CD14-positive monocyte (primary cell): ENCODE measurements around the gene PSMG4. TPM values are rescaled to one million over a fixed set of nuclear protein-coding genes. Genes with fewer than 3 reads are reported as not detected.

Experiments
- DNase-seq, 3 donors: peaks; one replicate each; pipeline ENCODE4 v3.0.0-alpha.2; 2011 to 2022
- H2AFZ ChIP-seq: 2 replicates; pipeline ENCODE4 v1.6.0; 2012; ENCODE audit warnings: mild to moderate bottlenecking, low read depth, low read length, inconsistent platforms; ENCODE audit not compliant: insufficient read depth, poor library complexity, severe bottlenecking
- H3K27ac ChIP-seq, 2 donors: 1 replicate in 1 of 2; 2 replicates in 1 of 2; pipeline ENCODE4 v1.5.1; 2012 to 2013; ENCODE audit warnings: low read length in 2 of 2, control low read depth in 1 of 2, inconsistent platforms in 1 of 2, low read depth in 1 of 2, mild to moderate bottlenecking in 1 of 2
- H3K27me3 ChIP-seq, 2 donors: one replicate each; pipeline versions ENCODE4 v1.6.0 to v1.6.1; 2011 to 2013; ENCODE audit warnings: low read length in 2 of 2; ENCODE audit not compliant: control insufficient read depth in 2 of 2, insufficient read depth in 2 of 2
- H3K36me3 ChIP-seq, 2 donors: replicated peaks in 1 of 2; 1 replicate in 1 of 2; 2 replicates in 1 of 2; pipeline versions ENCODE4 v1.5.1 to v1.6.1; 2012 to 2013; ENCODE audit warnings: low read length in 2 of 2, control low read depth in 1 of 2, inconsistent platforms in 1 of 2, mild to moderate bottlenecking in 1 of 2; ENCODE audit not compliant: insufficient read depth in 2 of 2, control insufficient read depth in 1 of 2
- H3K4me1 ChIP-seq, 2 donors: 1 replicate in 1 of 2; 2 replicates in 1 of 2; pipeline versions ENCODE4 v1.5.1 to v1.6.1; 2012 to 2013; ENCODE audit warnings: low read length in 2 of 2, control low read depth in 1 of 2, inconsistent platforms in 1 of 2, mild to moderate bottlenecking in 1 of 2, moderate library complexity in 1 of 2; ENCODE audit not compliant: insufficient read depth in 2 of 2, control insufficient read depth in 1 of 2
- H3K4me2 ChIP-seq: replicated peaks from 2 replicates; pipeline ENCODE3; 2012; ENCODE audit warnings: low read length, moderate library complexity, mild to moderate bottlenecking; ENCODE audit not compliant: poor library complexity, severe bottlenecking; ENCODE audit errors: extremely low read depth
- H3K4me3 ChIP-seq, 3 experiments: fragments of 200-600 bp in 1 of 3; sonication (generic) in 1 of 3; replicated peaks in 1 of 3; 1 replicate in 2 of 3; 2 replicates in 1 of 3; pipeline ENCODE4 v1.5.1; 2011 to 2013; ENCODE audit warnings: low read length in 3 of 3, mild to moderate bottlenecking in 3 of 3, control low read depth in 2 of 3, low read depth in 2 of 3, inconsistent platforms in 1 of 3, moderate library complexity in 1 of 3
- H3K79me2 ChIP-seq: 2 replicates; pipeline ENCODE4 v1.6.0; 2012; ENCODE audit warnings: mild to moderate bottlenecking, control low read depth, inconsistent platforms, low read length, moderate library complexity; ENCODE audit not compliant: insufficient read depth
- H3K9ac ChIP-seq: 2 replicates; pipeline ENCODE4 v1.6.0; 2017; ENCODE audit warnings: low read length, mild to moderate bottlenecking; ENCODE audit not compliant: insufficient read depth, poor library complexity, severe bottlenecking
- H3K9me3 ChIP-seq, 2 donors: replicated peaks in 1 of 2; 1 replicate in 1 of 2; 2 replicates in 1 of 2; pipeline versions ENCODE4 v1.5.1 to v1.6.1; 2012 to 2013; ENCODE audit warnings: low read length in 2 of 2, control low read depth in 1 of 2; ENCODE audit not compliant: control insufficient read depth in 1 of 2, insufficient read depth in 1 of 2
- H4K20me1 ChIP-seq: 2 replicates; pipeline ENCODE4 v1.6.0; 2012; ENCODE audit warnings: mild to moderate bottlenecking, low read length, control low read depth, moderate library complexity; ENCODE audit not compliant: insufficient read depth
- H3K27ac Mint-ChIP-seq, 7 donors: one replicate each; pipeline ENCODE4 v1.8.0; 2020; ENCODE audit warnings: mild to moderate bottlenecking in 7 of 7, mixed read lengths in 7 of 7, moderate library complexity in 6 of 7, inconsistent platforms in 2 of 7
- H3K27me3 Mint-ChIP-seq, 3 donors: one replicate each; pipeline ENCODE4 v1.8.0; 2021 to 2022; ENCODE audit warnings: low read depth in 3 of 3, mild to moderate bottlenecking in 3 of 3, mixed read lengths in 3 of 3, moderate library complexity in 3 of 3, inconsistent platforms in 1 of 3
- H3K36me3 Mint-ChIP-seq, 2 donors: one replicate each; pipeline ENCODE4 v1.8.0; 2020; ENCODE audit warnings: mixed read lengths in 2 of 2, inconsistent platforms in 1 of 2, mild to moderate bottlenecking in 1 of 2
- H3K4me1 Mint-ChIP-seq: one replicate; pipeline ENCODE4 v1.8.0; 2020; ENCODE audit warnings: mild to moderate bottlenecking, mixed read lengths
- H3K4me3 Mint-ChIP-seq, 2 donors: one replicate each; pipeline ENCODE4 v1.8.0; 2020; ENCODE audit warnings: mild to moderate bottlenecking in 2 of 2, mixed read lengths in 2 of 2, moderate library complexity in 1 of 2
- H3K9me3 Mint-ChIP-seq, 7 donors: one replicate each; pipeline ENCODE4 v1.8.0; 2020 to 2022; ENCODE audit warnings: mixed read lengths in 7 of 7, mild to moderate bottlenecking in 6 of 7, moderate library complexity in 6 of 7, inconsistent platforms in 2 of 7
- CTCF ChIP-seq: fragments of 200-600 bp; IDR thresholded peaks from one replicate; pipeline ENCODE4 v1.8.0; 2022; ENCODE audit warnings: antibody characterized with exemption, mild to moderate bottlenecking
- WGBS: methylation state at CpG from one replicate; pipeline ENCODE4 v1.1.5; 2013; ENCODE audit warnings: missing lambda C conversion rate; ENCODE audit not compliant: insufficient coverage; 5-methylcytosine and 5-hydroxymethylcytosine counted together
- intact Hi-C, 2 donors: fragments of 100-400 bp; cut with micrococcal nuclease; formaldehyde crosslinking; loops; one replicate each; pipeline versions ENCODE4 v1.15.0 to v1.15.1; 2023
- polyA plus RNA-seq, 3 donors: library from polyadenylated mRNA; depleted of rRNA in 1 of 3; unstranded in 2 of 3; stranded (reverse) in 1 of 3; fragments of 300-500 nt in 2 of 3; fragments of >200 nt in 1 of 3; fragmentation: Illumina TruSeq in 2 of 3; gene quantifications; 1 replicate in 2 of 3; 2 replicates in 1 of 3; pipeline ENCODE4 v1.2.3, GENCODE V29; 2012 to 2021

Gene PSMG4
- polyA plus RNA-seq, 3 donors: 23.6 to 31.1 (median 27.9) TPM

GRCh38 chr6:3218266-3218665, 40.5 kb upstream of the PSMG4 start:
- Mint-ChIP-seq H3K27me3 (peaks cover 21 to 41% (median 27%) of the 10 kb centered on the region in 3 donors), H3K36me3 (no peaks in the 10 kb centered on the region), H3K4me1 (no peaks in the 10 kb centered on the region), H3K9me3 (peaks cover 0 to 9% (median 2%) of the 10 kb centered on the region in 7 donors), H3K27ac (no peak overlapping the region), H3K4me3 (peak overlapping the region in 1 of 2 donors; percentile 47)
- H3K9me3 ChIP-seq: no peaks in the 10 kb centered on the region
- no peaks in the 10 kb centered on the region for H3K4me1 ChIP-seq
- no peak for TF ChIP-seq CTCF
- no peak overlapping the region for H3K4me3 ChIP-seq
- H3K4me2 ChIP-seq: no peak overlapping the region
- intact Hi-C loops: no loop called here
- no peak overlapping the region for H3K9ac ChIP-seq
- no peaks in the 10 kb centered on the region for H3K36me3 ChIP-seq
- no peaks in the 10 kb centered on the region for H3K79me2 ChIP-seq
- H3K27ac ChIP-seq: no peak overlapping the region
- H3K27me3 ChIP-seq: peaks cover 10 to 30% of the 10 kb centered on the region in 2 donors
- no peak for DNase-seq
- no peaks in the 10 kb centered on the region for H4K20me1 ChIP-seq
- H2AFZ ChIP-seq: no peak overlapping the region
- 90% methylated on average over 9 of the region's 10 CpGs for WGBS

GRCh38 chr6:3220366-3220765, 38.4 kb upstream of the PSMG4 start:
- H3K27me3 Mint-ChIP-seq: peaks cover 28 to 52% (median 31%) of the 10 kb centered on the region in 3 donors
- intact Hi-C loops: no loop called here
- Histone ChIP-seq H3K27ac (no peak overlapping the region), H3K4me3 (no peak overlapping the region), H3K4me2 (no peak overlapping the region), H4K20me1 (no peaks in the 10 kb centered on the region), H3K4me1 (no peaks in the 10 kb centered on the region), H3K27me3 (peaks cover 16 to 40% of the 10 kb centered on the region in 2 donors), H2AFZ (no peak overlapping the region), H3K9me3 (no peaks in the 10 kb centered on the region), H3K36me3 (no peaks in the 10 kb centered on the region), H3K9ac (no peak overlapping the region), H3K79me2 (no peaks in the 10 kb centered on the region)
- DNase-seq: no peak
- peaks cover 0 to 11% (median 2%) of the 10 kb centered on the region in 7 donors for H3K9me3 Mint-ChIP-seq
- no peak overlapping the region for H3K27ac Mint-ChIP-seq
- no peak for TF ChIP-seq CTCF
- no peak overlapping the region for H3K4me3 Mint-ChIP-seq
- no peaks in the 10 kb centered on the region for H3K36me3 Mint-ChIP-seq
- H3K4me1 Mint-ChIP-seq: no peaks in the 10 kb centered on the region
- 88% methylated on average over 1 of the region's 2 CpGs for WGBS
